Measurements from ENCODE around the gene MAP3K3. TPM values are rescaled to one million over a fixed set of nuclear protein-coding genes. Genes with fewer than 3 reads are reported as not detected.
A peak's percentile ranks its signal among the peaks of the same experiment; 100 is the strongest.

MAP3K3 gene
- total and polyA plus RNA-seq, 4 donors = 24.5 to 56.3 (median 41.5) TPM

- no peak overlapping the region for H3K4me3 ChIP-seq
- no peak for TF ChIP-seq CTCF (IDR thresholded peaks at IDR 0.05; ENCODE audit: control extremely low read depth, extremely low read depth)
- no peak overlapping the region for H3K9ac ChIP-seq (ENCODE audit: insufficient read depth in 1 of 2, low read length in 2 of 2)
- no peaks in the 10 kb centered on the region for H3K4me1 ChIP-seq (ENCODE audit: control insufficient read depth in 5 of 5, insufficient read depth in 5 of 5, low read length in 5 of 5)
- 82 to 91% methylated on average over 3 of the region's 3 CpGs for WGBS, 2 donors
- H3K36me3 ChIP-seq (ENCODE audit: control insufficient read depth in 4 of 4, insufficient read depth in 4 of 4, low read length in 4 of 4) = peaks cover 10 to 22% (median 12%) of the 10 kb centered on the region in 4 donors
- ATAC-seq (ENCODE audit: insufficient read depth, low FRiP score) (no peak), DNase-seq (no peak)
- no peak overlapping the region for H3K27ac ChIP-seq (ENCODE audit: low read depth in 1 of 2, low read length in 1 of 2)
- H3K9me3 ChIP-seq (ENCODE audit: control insufficient read depth in 4 of 4, insufficient read depth in 3 of 4, low read length in 3 of 4) = no peaks in the 10 kb centered on the region
- H3K27me3 ChIP-seq (ENCODE audit: control insufficient read depth in 3 of 3, insufficient read depth in 3 of 3, low read length in 2 of 3) = no peaks in the 10 kb centered on the region
Observed at GRCh38 chr17:63611354-63611753, 10.9 kb upstream of the MAP3K3 start.

- ATAC-seq (ENCODE audit: insufficient read depth, low FRiP score) (no peak), DNase-seq (peak in 1 of 3 donors; percentile 12)
- no peak for TF ChIP-seq CTCF (IDR thresholded peaks at IDR 0.05; ENCODE audit: control extremely low read depth, extremely low read depth)
- no peaks in the 10 kb centered on the region for H3K9me3 ChIP-seq (ENCODE audit: control insufficient read depth in 4 of 4, insufficient read depth in 3 of 4, low read length in 3 of 4)
- no peaks in the 10 kb centered on the region for H3K4me1 ChIP-seq (ENCODE audit: control insufficient read depth in 5 of 5, insufficient read depth in 5 of 5, low read length in 5 of 5)
- H3K9ac ChIP-seq (ENCODE audit: insufficient read depth in 1 of 2, low read length in 2 of 2) = no peak overlapping the region
- no peaks in the 10 kb centered on the region for H3K27me3 ChIP-seq (ENCODE audit: control insufficient read depth in 3 of 3, insufficient read depth in 3 of 3, low read length in 2 of 3)
- no peak overlapping the region for H3K4me3 ChIP-seq
- peaks cover 0 to 4% (median under 1%) of the 10 kb centered on the region in 4 donors for H3K36me3 ChIP-seq (ENCODE audit: control insufficient read depth in 4 of 4, insufficient read depth in 4 of 4, low read length in 4 of 4)
- no peak overlapping the region for H3K27ac ChIP-seq (ENCODE audit: low read depth in 1 of 2, low read length in 1 of 2)
- 64 to 91% methylated on average over 2 of the region's 2 CpGs for WGBS, 2 donors
Observed at GRCh38 chr17:63613663-63614062, 8.6 kb upstream of the MAP3K3 start.

- WGBS, 2 donors = 8 to 16% methylated on average over 10 of the region's 10 CpGs
- Histone ChIP-seq H3K36me3 (ENCODE audit: control insufficient read depth in 4 of 4, insufficient read depth in 4 of 4, low read length in 4 of 4) (no peaks in the 10 kb centered on the region), H3K9ac (ENCODE audit: insufficient read depth in 1 of 2, low read length in 2 of 2) (no peak overlapping the region), H3K27ac (ENCODE audit: low read depth in 1 of 2, low read length in 1 of 2) (peak overlapping the region; percentile 85 to 94), H3K9me3 (ENCODE audit: control insufficient read depth in 4 of 4, insufficient read depth in 3 of 4, low read length in 3 of 4) (no peaks in the 10 kb centered on the region), H3K4me1 (ENCODE audit: control insufficient read depth in 5 of 5, insufficient read depth in 5 of 5, low read length in 5 of 5) (peaks cover 0 to 24% (median 10%) of the 10 kb centered on the region in 5 donors), H3K4me3 (peak overlapping the region; percentile 53), H3K27me3 (ENCODE audit: control insufficient read depth in 3 of 3, insufficient read depth in 3 of 3, low read length in 2 of 3) (no peaks in the 10 kb centered on the region)
- no peak for TF ChIP-seq CTCF (IDR thresholded peaks at IDR 0.05; ENCODE audit: control extremely low read depth, extremely low read depth)
- no peak for DNase-seq
- ATAC-seq (ENCODE audit: insufficient read depth, low FRiP score) = no peak
Observed at GRCh38 chr17:63621229-63621683, 961 bp upstream of the MAP3K3 start.
